DMS53 treated with DMSO at 0.1 percent for 48 hours (cell line): ENCODE measurements around the gene IL10RA.
"Not testable (repeated sequence)": the region's sequence is repeated elsewhere in the genome, so short reads cannot be mapped to it uniquely, and the experiment has no call there.

ENCODE experiments used
- DNase-seq: peaks from one replicate; lab custom pipeline; 2025; ENCODE audit not compliant: unreplicated experiment; lab: John Stamatoyannopoulos, UW

The IL10RA gene

GRCh38 chr11:117961896-117962295 lies 24.3 kb upstream of the IL10RA start:
- DNase-seq: no peak

- no peak for DNase-seq
Observed at GRCh38 chr11:117962826-117963225, 23.4 kb upstream of the IL10RA start.

- no peak for DNase-seq
Observed at GRCh38 chr11:117966908-117967307, 19.3 kb upstream of the IL10RA start.

- DNase-seq: no peak
Observed at GRCh38 chr11:117969160-117969991, 16.8 kb upstream of the IL10RA start.

- DNase-seq: peak; percentile 4
Observed at GRCh38 chr11:117970400-117971024, 15.7 kb upstream of the IL10RA start.

GRCh38 chr11:117972044-117972443 lies 14.2 kb upstream of the IL10RA start:
- DNase-seq: no peak

GRCh38 chr11:117972629-117973502 lies 13.3 kb upstream of the IL10RA start:
- peak; percentile 34 for DNase-seq

- no peak for DNase-seq
Observed at GRCh38 chr11:117973503-117973860, 12.7 kb upstream of the IL10RA start.

- DNase-seq: no peak
Observed at GRCh38 chr11:117976445-117976844, 9.7 kb upstream of the IL10RA start.

GRCh38 chr11:117977029-117977428 lies 9.2 kb upstream of the IL10RA start:
- no peak for DNase-seq

GRCh38 chr11:117977612-117978264 lies 8.5 kb upstream of the IL10RA start:
- not testable (repeated sequence) for DNase-seq

GRCh38 chr11:117978291-117978910 lies 7.8 kb upstream of the IL10RA start:
- DNase-seq: not testable (repeated sequence)

GRCh38 chr11:117978991-117979390 lies 7.2 kb upstream of the IL10RA start:
- DNase-seq: no peak

GRCh38 chr11:117979481-117980211 lies 6.5 kb upstream of the IL10RA start:
- DNase-seq: no peak

GRCh38 chr11:117980280-117980679 lies 5.9 kb upstream of the IL10RA start:
- peak; percentile 5 for DNase-seq

GRCh38 chr11:117980720-117981119 lies 5.5 kb upstream of the IL10RA start:
- no peak for DNase-seq

GRCh38 chr11:117983163-117983475 lies 3.1 kb upstream of the IL10RA start:
- DNase-seq: no peak

GRCh38 chr11:117984476-117984875 lies 1.7 kb upstream of the IL10RA start:
- DNase-seq: no peak

GRCh38 chr11:117986981-117987574 lies 884 bp downstream of the IL10RA start:
- no peak for DNase-seq
